Astrocyte of the spinal cord (primary cell): Measurements from ENCODE around the gene CCDC85A.
"Not testable (repeated sequence)": the region's sequence is repeated elsewhere in the genome, so short reads cannot be mapped to it uniquely, and the experiment has no call there.

Experiments
- DNase-seq: peaks from one replicate; pipeline ENCODE4 v3.0.0; 2011; ENCODE audit warnings: low read depth, low spot score
- H3K4me3 ChIP-seq: 2 replicates; pipeline ENCODE4 v1.5.1; 2011; ENCODE audit warnings: low read depth, mild to moderate bottlenecking, low read length, moderate library complexity
- in situ Hi-C: cut with HindIII; loops from 2 replicates; pipeline ENCODE4 v1.10.0; 2017; ENCODE audit warnings: low sequenced_read_pairs
- TF ChIP-seq, protein P1 (sequence below): IDR thresholded peaks from 2 replicates; pipeline ENCODE4 v1.5.1; 2012; ENCODE audit warnings: low read depth, mild to moderate bottlenecking, low read length, inconsistent platforms

The CCDC85A gene

DNA sequence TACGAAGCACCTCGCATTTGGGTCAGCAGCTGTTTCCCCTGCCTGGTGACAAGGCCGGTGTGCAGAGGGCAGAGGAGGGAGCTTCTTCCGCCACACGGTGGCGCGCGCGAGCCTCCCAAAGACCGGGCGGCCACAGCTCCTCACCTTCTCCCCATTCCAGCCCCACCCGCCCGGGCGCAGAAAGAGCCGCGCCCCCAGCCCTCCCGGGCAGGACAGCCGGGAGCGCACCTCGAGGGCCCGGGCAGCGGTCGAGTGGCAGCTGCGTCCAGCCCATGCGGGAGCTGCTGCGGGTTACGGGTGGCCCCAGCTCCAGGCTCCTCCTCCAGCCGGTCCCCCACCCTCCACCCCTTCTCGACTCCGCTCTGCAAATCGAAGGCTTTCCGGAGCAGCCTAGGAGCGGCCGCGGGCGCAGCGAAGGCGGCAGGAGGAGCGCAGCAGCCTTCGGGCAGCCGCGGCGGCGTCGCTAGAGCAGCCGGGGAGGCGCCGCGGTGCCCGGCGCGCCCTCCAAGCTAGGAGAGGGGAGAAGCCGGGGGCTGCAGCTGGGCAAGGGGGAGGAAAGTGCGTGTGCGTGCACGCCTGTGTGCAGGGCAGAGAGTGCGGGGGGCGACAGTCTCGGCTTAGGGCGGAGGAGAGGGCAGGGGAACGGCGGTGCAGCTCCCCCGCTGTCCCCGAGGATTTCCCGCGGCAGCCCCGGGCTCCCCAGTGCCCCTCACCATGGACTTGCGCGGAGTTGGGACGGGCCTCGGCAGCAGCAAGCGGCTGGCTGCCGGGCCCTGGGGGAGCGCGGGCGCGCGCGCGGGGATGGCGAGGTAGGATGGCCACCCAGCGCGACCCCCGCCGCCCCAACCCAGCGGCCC lies at the start of gene CCDC85A:
TSS of gene CCDC85A (plus strand) at position 348 of the 857 bp plus-strand sequence. CDS start 635 bp downstream, outside the sequence.
- peak within 1 kb of the TSS; percentile 40 for H3K4me3 ChIP-seq
- in situ Hi-C loops: no loop called here
- DNase-seq: peak; percentile 80
- TF ChIP-seq, protein P1, sequence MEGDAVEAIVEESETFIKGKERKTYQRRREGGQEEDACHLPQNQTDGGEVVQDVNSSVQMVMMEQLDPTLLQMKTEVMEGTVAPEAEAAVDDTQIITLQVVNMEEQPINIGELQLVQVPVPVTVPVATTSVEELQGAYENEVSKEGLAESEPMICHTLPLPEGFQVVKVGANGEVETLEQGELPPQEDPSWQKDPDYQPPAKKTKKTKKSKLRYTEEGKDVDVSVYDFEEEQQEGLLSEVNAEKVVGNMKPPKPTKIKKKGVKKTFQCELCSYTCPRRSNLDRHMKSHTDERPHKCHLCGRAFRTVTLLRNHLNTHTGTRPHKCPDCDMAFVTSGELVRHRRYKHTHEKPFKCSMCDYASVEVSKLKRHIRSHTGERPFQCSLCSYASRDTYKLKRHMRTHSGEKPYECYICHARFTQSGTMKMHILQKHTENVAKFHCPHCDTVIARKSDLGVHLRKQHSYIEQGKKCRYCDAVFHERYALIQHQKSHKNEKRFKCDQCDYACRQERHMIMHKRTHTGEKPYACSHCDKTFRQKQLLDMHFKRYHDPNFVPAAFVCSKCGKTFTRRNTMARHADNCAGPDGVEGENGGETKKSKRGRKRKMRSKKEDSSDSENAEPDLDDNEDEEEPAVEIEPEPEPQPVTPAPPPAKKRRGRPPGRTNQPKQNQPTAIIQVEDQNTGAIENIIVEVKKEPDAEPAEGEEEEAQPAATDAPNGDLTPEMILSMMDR: peak; percentile 86

DNA sequence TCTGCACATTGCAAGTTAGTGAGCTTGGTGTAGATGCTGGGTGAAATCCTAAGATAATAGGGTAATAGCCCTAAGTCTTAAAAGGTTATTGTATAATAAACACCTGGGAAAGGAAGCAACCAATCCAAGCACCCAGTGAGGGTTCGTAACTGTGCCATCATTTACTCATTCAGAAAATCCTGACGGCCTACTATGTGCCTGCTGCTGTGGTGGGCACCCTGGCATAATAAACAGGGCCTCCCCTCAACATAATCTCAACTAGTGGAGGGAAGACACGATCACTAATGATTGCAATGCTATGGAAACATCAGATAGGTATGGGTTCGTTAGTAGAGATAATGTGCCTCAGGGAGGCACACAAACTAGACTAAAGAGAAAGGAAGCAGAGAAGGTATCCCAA lies 48.9 kb upstream of the CCDC85A start:
- DNase-seq: no peak
- TF ChIP-seq, protein P1: no peak
- in situ Hi-C loops: no loop called here

DNA sequence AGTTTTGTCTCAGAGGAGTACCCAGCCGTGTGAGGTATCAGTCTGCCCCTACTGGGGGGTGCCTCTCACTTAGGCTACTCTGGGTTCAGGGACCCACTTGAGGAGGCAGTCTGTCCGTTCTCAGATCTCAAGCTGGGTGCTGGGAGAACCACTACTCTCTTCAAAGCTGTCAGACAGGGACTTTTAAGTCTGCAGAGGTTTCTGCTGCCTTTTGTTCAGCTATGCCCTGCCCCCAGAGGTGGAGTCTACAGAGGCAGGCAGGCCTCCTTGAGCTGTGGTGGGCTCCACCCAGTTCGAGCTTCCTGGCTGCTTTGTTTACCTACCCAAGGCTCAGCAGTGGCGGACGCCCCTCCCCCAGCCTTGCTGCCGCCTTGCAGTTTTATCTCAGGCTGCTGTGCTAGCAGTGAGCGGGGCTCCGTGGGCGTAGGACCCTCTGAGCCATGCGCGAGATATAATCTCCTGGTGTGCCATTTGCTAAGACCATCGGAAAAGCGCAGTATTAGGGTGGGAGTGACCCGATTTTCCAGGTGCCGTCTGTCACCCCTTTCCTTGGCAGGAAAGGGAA lies 41.2 kb upstream of the CCDC85A start:
- DNase-seq, H3K4me3 ChIP-seq, in situ Hi-C loops: not testable (repeated sequence)

More for the DNA sequence above, 48.9 kb upstream of the CCDC85A start:
- H3K4me3 ChIP-seq: no peak overlapping the region

GRCh38 chr2:56147907-56148306 lies 35.9 kb upstream of the CCDC85A start:
- no peak for DNase-seq

DNA sequence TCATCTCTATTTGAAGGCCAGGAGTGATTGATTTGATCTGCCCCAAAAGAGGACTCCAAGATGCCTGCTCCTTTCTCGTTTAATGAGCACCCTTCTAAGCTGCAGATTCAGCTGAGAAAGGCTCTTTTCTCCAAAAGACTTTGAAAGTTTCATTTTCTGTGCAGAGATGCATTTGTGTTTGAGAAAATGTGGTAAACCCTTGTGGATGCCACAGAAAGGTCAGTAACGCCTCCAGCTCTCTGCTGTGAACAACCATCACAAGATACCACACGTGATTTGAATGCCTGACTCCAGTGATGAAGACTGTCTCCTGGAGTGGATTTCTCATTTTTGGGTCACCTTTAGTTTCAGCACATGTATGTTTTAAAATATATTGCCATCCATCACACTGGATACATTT lies 35.0 kb upstream of the CCDC85A start:
- in situ Hi-C loops: no loop called here
- TF ChIP-seq, protein P1: no peak
- DNase-seq: no peak
- H3K4me3 ChIP-seq: no peak overlapping the region

More at GRCh38 chr2:56147907-56148306, 35.9 kb upstream of the CCDC85A start:
- in situ Hi-C loops: no loop called here
- H3K4me3 ChIP-seq: no peak overlapping the region
- TF ChIP-seq, protein P1: no peak

DNA sequence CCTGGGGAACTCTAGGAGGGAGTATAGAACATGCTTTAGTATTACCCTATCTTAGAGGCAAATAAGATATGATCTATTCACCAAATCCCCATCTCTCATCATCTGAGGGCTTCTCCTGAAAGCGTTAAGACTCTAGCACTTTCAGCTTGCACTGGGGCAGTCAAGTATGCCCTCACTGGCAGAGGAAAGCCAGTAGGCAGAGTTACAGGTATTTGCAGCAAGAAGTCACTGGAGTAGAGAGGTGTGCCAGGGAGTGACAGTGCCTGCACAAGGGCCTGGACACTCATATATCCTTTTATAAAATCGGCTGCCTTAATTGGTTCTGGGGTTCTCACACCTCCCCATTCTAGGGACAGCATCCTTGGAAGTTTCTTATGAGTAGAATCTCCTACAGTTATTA lies 31.9 kb upstream of the CCDC85A start:
- no peak overlapping the region for H3K4me3 ChIP-seq
- in situ Hi-C loops: no loop called here
- TF ChIP-seq, protein P1: no peak
- no peak for DNase-seq

DNA sequence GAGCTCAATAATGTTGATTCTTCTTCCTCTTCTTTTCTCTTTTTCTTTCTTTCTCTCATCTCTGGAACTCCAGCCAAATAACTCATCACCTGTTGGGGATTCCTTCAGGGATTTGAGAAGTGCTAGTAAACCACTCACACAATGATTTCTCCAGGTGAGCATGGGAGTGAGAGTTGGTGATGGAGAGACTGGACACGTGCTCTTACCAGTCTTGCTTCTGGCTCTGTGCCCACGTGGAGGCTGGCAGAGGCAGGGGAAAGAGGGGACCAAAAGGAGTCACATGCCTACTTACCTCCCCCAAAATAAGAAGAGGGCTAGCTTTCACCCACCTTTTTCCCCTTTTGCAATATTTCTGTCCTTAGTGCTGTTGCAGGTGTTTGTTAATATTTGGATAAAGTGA lies 28.6 kb upstream of the CCDC85A start:
- in situ Hi-C loops: no loop called here
- TF ChIP-seq, protein P1: no peak
- DNase-seq: no peak
- no peak overlapping the region for H3K4me3 ChIP-seq

- DNase-seq, in situ Hi-C loops, H3K4me3 ChIP-seq: not testable (repeated sequence)
Observed at GRCh38 chr2:56159875-56160274, 23.9 kb upstream of the CCDC85A start.
